MCF 10A (cell line): ENCODE results near the gene HOXB5. TPM values are rescaled to one million over a fixed set of nuclear protein-coding genes. Genes with fewer than 3 reads are reported as not detected.

Experiments
- BruUV-seq: library from RNA; stranded (reverse); fragments of 400-500 nt; replicated peaks from 2 replicates; lab custom pipeline; 2021; lab: Mats Ljungman, UMichigan
- CTCF ChIA-PET: fragments of 300-600 bp; sonication (Branson Sonifier 250); formaldehyde crosslinking; extraction: SDS; loops from one replicate; lab custom pipeline; 2021; ENCODE audit warnings: antibody characterized with exemption, inconsistent platforms; lab: Yijun Ruan, JAX
- POLR2A ChIA-PET: fragments of 300-600, 350-650 bp; sonication (Branson Sonifier 250); formaldehyde crosslinking; extraction: SDS; loops from one replicate; lab custom pipeline; 2020; ENCODE audit warnings: antibody characterized with exemption, inconsistent platforms; lab: Yijun Ruan, JAX
- DNase-seq: peaks from one replicate; pipeline ENCODE4 v3.0.0-alpha.2; 2018; ENCODE audit not compliant: unreplicated experiment
- H3K27ac Mint-ChIP-seq: one replicate; pipeline ENCODE4 v1.8.0; 2022; ENCODE audit warnings: mild to moderate bottlenecking, low read depth, mixed read lengths; ENCODE audit not compliant: unreplicated experiment
- H3K27me3 Mint-ChIP-seq: one replicate; pipeline ENCODE4 v1.8.0; 2022; ENCODE audit warnings: mixed read lengths; ENCODE audit not compliant: insufficient read depth, unreplicated experiment
- H3K36me3 Mint-ChIP-seq: one replicate; pipeline ENCODE4 v1.8.0; 2022; ENCODE audit warnings: mild to moderate bottlenecking, moderate library complexity, mixed read lengths; ENCODE audit not compliant: insufficient read depth, unreplicated experiment
- H3K4me1 Mint-ChIP-seq: one replicate; pipeline ENCODE4 v1.8.0; 2022; ENCODE audit warnings: mixed read lengths; ENCODE audit not compliant: insufficient read depth, unreplicated experiment
- H3K4me3 Mint-ChIP-seq: one replicate; pipeline ENCODE4 v1.8.0; 2022; ENCODE audit warnings: mild to moderate bottlenecking, moderate library complexity, mixed read lengths; ENCODE audit not compliant: unreplicated experiment
- H3K9me3 Mint-ChIP-seq: one replicate; pipeline ENCODE4 v1.8.0; 2022; ENCODE audit warnings: mixed read lengths; ENCODE audit not compliant: unreplicated experiment
- intact Hi-C: fragments of 100-400 bp; cut with micrococcal nuclease; formaldehyde crosslinking; loops from 2 replicates; pipeline ENCODE4 v1.14.1; 2022
- total RNA-seq: library from RNA; stranded (reverse); gene quantifications from 2 replicates; pipeline ENCODE4 v1.2.3, GENCODE V29; 2022
- TF ChIP-seq, protein P1 (sequence below): fragments of 200-600 bp; IDR thresholded peaks from one replicate; pipeline ENCODE4 v1.8.0; 2022; ENCODE audit warnings: antibody characterized with exemption, mild to moderate bottlenecking; ENCODE audit not compliant: unreplicated experiment

Gene HOXB5
- total RNA-seq, 1 experiment from 2014 or later = not detected

- POLR2A ChIA-PET = no interaction called here
- Mint-ChIP-seq H3K4me3 (no peak overlapping the region), H3K4me1 (peaks cover 7% of the 10 kb centered on the region), H3K27ac (no peak overlapping the region), H3K9me3 (no peaks in the 10 kb centered on the region), H3K36me3 (peaks cover 7% of the 10 kb centered on the region), H3K27me3 (peaks cover 99% of the 10 kb centered on the region)
- no peak for DNase-seq
- TF ChIP-seq, protein P1, sequence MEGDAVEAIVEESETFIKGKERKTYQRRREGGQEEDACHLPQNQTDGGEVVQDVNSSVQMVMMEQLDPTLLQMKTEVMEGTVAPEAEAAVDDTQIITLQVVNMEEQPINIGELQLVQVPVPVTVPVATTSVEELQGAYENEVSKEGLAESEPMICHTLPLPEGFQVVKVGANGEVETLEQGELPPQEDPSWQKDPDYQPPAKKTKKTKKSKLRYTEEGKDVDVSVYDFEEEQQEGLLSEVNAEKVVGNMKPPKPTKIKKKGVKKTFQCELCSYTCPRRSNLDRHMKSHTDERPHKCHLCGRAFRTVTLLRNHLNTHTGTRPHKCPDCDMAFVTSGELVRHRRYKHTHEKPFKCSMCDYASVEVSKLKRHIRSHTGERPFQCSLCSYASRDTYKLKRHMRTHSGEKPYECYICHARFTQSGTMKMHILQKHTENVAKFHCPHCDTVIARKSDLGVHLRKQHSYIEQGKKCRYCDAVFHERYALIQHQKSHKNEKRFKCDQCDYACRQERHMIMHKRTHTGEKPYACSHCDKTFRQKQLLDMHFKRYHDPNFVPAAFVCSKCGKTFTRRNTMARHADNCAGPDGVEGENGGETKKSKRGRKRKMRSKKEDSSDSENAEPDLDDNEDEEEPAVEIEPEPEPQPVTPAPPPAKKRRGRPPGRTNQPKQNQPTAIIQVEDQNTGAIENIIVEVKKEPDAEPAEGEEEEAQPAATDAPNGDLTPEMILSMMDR = no peak
- no TSS peak for BruUV-seq
- CTCF ChIA-PET = interaction anchor here (0.6 to 1.4 kb wide), 9 partner anchors 20 to 639 kb away, joined by 3 to 4 read pairs (median 3); no protein-coding TSS in a partner anchor
- intact Hi-C loops = no loop called here
Measured at GRCh38 chr17:48620461-48621139, 27.0 kb upstream of the HOXB5 start.

DNA sequence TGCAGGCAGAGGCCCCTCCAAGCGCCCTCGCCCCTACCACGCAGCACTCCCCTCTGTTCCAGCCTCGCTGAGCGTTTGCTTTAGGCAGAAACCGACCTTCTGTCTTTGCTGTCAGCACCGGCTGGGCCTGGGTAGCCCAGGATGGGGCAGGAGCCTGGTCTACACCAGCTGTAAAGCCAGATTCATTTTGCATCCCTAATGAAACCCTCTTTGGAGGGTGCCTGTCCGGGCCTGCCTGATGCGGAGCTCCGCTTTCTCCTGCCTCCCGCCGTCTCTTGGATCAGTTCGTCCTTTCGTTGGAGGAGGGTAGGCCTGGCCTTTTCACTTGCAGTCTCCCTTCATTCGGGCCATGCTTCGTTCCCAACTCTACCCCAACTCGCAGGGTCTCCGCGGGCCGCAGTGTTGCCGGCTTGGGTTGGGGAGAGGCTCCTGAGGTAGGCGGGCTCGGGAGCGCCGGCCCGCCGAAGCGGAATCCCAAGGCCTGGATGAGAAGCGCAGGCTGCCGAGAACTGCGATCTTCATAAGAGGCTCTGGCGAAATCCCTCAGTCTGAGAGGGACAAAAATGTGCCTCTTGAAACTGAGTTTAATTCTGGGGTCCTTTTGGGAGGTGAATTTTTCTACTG, 26.4 kb upstream of the HOXB5 start:
- H3K4me1 Mint-ChIP-seq = peaks cover 4% of the 10 kb centered on the region

GRCh38 chr17:48618256-48618896, 24.8 kb upstream of the HOXB5 start:
- TF ChIP-seq, protein P1 = peak; percentile 89

More for the DNA sequence above, 26.4 kb upstream of the HOXB5 start:
- Mint-ChIP-seq H3K27ac (no peak overlapping the region), H3K36me3 (peaks cover 7% of the 10 kb centered on the region), H3K9me3 (no peaks in the 10 kb centered on the region), H3K27me3 (peaks cover 100% of the 10 kb centered on the region), H3K4me3 (no peak overlapping the region)
- DNase-seq = no peak
- intact Hi-C loops = loop anchor here (2.0 kb wide), 1 partner anchor 467 kb away; no protein-coding TSS in a partner anchor
- ChIA-PET POLR2A (no interaction called here), CTCF (interaction anchor here (0.7 to 2.7 kb wide), 7 partner anchors 32 to 453 kb away, joined by 3 to 10 read pairs (median 3); no protein-coding TSS in a partner anchor)
- TF ChIP-seq, protein P1 = no peak
- BruUV-seq = no TSS peak

More at GRCh38 chr17:48618256-48618896, 24.8 kb upstream of the HOXB5 start:
- peak; percentile 77 for DNase-seq
- Mint-ChIP-seq H3K9me3 (no peaks in the 10 kb centered on the region), H3K27me3 (peaks cover 100% of the 10 kb centered on the region), H3K4me3 (no peak overlapping the region), H3K4me1 (peaks cover 4% of the 10 kb centered on the region), H3K36me3 (peaks cover 7% of the 10 kb centered on the region), H3K27ac (no peak overlapping the region)
- BruUV-seq = no TSS peak
- CTCF ChIA-PET = interaction anchor here (0.5 to 2.7 kb wide), 27 partner anchors 9 to 884 kb away, joined by 3 to 10 read pairs (median 4); no protein-coding TSS in a partner anchor
- POLR2A ChIA-PET = interaction anchor here (0.6 kb wide), 1 partner anchor 445 kb away, joined by 3 read pairs; no protein-coding TSS in a partner anchor
- intact Hi-C loops = loop anchor here (1.0 to 2.0 kb wide), 5 partner anchors 310 to 593 kb away; no protein-coding TSS in a partner anchor
